Liver (tissue), 9 donors: Measurements from ENCODE around the gene EP400. TPM values are rescaled to one million over a fixed set of nuclear protein-coding genes. Genes with fewer than 3 reads are reported as not detected.

Source experiments
- DNase-seq: peaks from one replicate; pipeline ENCODE4 v3.0.0-alpha.2; 2017; ENCODE audit warnings: low spot score
- H3K27ac ChIP-seq, 2 donors: one replicate each; pipeline ENCODE4 v1.7.0; 2013; ENCODE audit warnings: inconsistent platforms in 2 of 2, low read length in 2 of 2, control low read depth in 1 of 2, low read depth in 1 of 2, mild to moderate bottlenecking in 1 of 2
- H3K27me3 ChIP-seq, 4 donors: one replicate each; pipeline versions ENCODE4 v1.6.1 to v1.7.0; 2013; ENCODE audit warnings: low read length in 3 of 4, inconsistent platforms in 1 of 4, mild to moderate bottlenecking in 1 of 4, moderate library complexity in 1 of 4; ENCODE audit not compliant: control insufficient read depth in 4 of 4, insufficient read depth in 4 of 4
- H3K36me3 ChIP-seq, 4 donors: one replicate each; pipeline versions ENCODE4 v1.6.1 to v1.7.0; 2013; ENCODE audit warnings: low read length in 3 of 4, mild to moderate bottlenecking in 3 of 4, low read depth in 1 of 4, moderate library complexity in 1 of 4; ENCODE audit not compliant: control insufficient read depth in 4 of 4, insufficient read depth in 3 of 4
- H3K4me1 ChIP-seq, 4 donors: one replicate each; pipeline versions ENCODE4 v1.6.1 to v1.7.0; 2013; ENCODE audit warnings: low read length in 3 of 4, mild to moderate bottlenecking in 3 of 4, moderate library complexity in 1 of 4; ENCODE audit not compliant: control insufficient read depth in 4 of 4, insufficient read depth in 4 of 4
- H3K4me3 ChIP-seq, 3 donors: one replicate each; pipeline versions ENCODE4 v1.6.1 to v1.7.0; 2013; ENCODE audit warnings: low read length in 3 of 3, control low read depth in 1 of 3, low read depth in 1 of 3, mild to moderate bottlenecking in 1 of 3
- H3K9ac ChIP-seq, 2 donors: one replicate each; pipeline ENCODE4 v1.7.0; 2013; ENCODE audit warnings: low read length in 2 of 2, mild to moderate bottlenecking in 2 of 2, moderate library complexity in 2 of 2, control low read depth in 1 of 2, low read depth in 1 of 2
- H3K9me3 ChIP-seq, 4 donors: one replicate each; pipeline versions ENCODE4 v1.6.1 to v1.7.0; 2013; ENCODE audit warnings: low read length in 3 of 4; ENCODE audit not compliant: control insufficient read depth in 4 of 4
- ATF3 ChIP-seq: IDR thresholded peaks from 2 replicates; pipeline ENCODE4 v1.6.1; 2016; ENCODE audit warnings: antibody characterized with exemption
- CTCF ChIP-seq: fragments of 150-350 bp; IDR thresholded peaks from 2 replicates; pipeline ENCODE4 v1.5.1; 2017; ENCODE audit warnings: improper control_type of control experiment, low read depth, low read length; ENCODE audit not compliant: missing input control
- FOXA1 ChIP-seq: IDR thresholded peaks from 2 replicates; pipeline ENCODE4 v1.6.1; 2016; ENCODE audit warnings: antibody characterized with exemption
- FOXA2 ChIP-seq: IDR thresholded peaks from 2 replicates; pipeline ENCODE4 v1.6.1; 2016; ENCODE audit warnings: antibody characterized with exemption
- HNF4A ChIP-seq, 2 donors: conservative IDR thresholded peaks; 2 replicates each; pipeline ENCODE4 v1.6.1; 2016; ENCODE audit warnings: antibody characterized with exemption in 2 of 2, mild to moderate bottlenecking in 2 of 2
- NR2F2 ChIP-seq: IDR thresholded peaks from 2 replicates; pipeline ENCODE4 v1.6.1; 2016; ENCODE audit warnings: antibody characterized with exemption
- RAD21 ChIP-seq, 2 donors: IDR thresholded peaks; 2 replicates each; pipeline ENCODE4 v1.6.1; 2016; ENCODE audit warnings: antibody characterized with exemption in 2 of 2, mild to moderate bottlenecking in 2 of 2
- REST ChIP-seq: IDR thresholded peaks from 2 replicates; pipeline ENCODE4 v1.6.1; 2016; ENCODE audit warnings: antibody characterized with exemption, mild to moderate bottlenecking
- SP1 ChIP-seq: IDR thresholded peaks from 2 replicates; pipeline ENCODE4 v1.6.1; 2018; ENCODE audit warnings: antibody characterized with exemption, mild to moderate bottlenecking
- TAF1 ChIP-seq: conservative IDR thresholded peaks from 2 replicates; pipeline ENCODE4 v1.6.1; 2016; ENCODE audit warnings: antibody characterized with exemption, mild to moderate bottlenecking
- YY1 ChIP-seq: IDR thresholded peaks from 2 replicates; pipeline ENCODE4 v1.6.1; 2016; ENCODE audit warnings: antibody characterized with exemption, mild to moderate bottlenecking
- ZBTB33 ChIP-seq: IDR thresholded peaks from 2 replicates; pipeline ENCODE4 v1.6.1; 2016; ENCODE audit warnings: antibody characterized with exemption
- WGBS: extraction: QIAGEN DNeasy Blood & Tissue Kit; methylation state at CpG from one replicate; pipeline ENCODE4 v1.1.7; 2013; 5-methylcytosine and 5-hydroxymethylcytosine counted together
- polyA plus RNA-seq, 2 donors: library from polyadenylated mRNA; stranded (reverse) in 1 of 2; unstranded in 1 of 2; fragments of 200-250 nt in 1 of 2; fragments of >200 nt in 1 of 2; fragmentation: Nextera tagmentation in 1 of 2; extraction: Ambion mirVana in 1 of 2; gene quantifications; one replicate each; pipeline versions ENCODE4 v1.2.1 to v1.2.3, GENCODE V29; 2013 to 2015
- total RNA-seq, 2 donors: library from RNA; depleted of rRNA; stranded (reverse); fragments of >200 nt; gene quantifications; one replicate each; pipeline ENCODE4 v1.2.3, GENCODE V29; 2014
- donor health status: healthy.
- donor health status: healthy.
- donor health status: healthy.
- donor health status: healthy.
- donor health status: healthy.

EP400 gene
- total and polyA plus RNA-seq, 4 donors: 4.7 to 12.4 (median 7.1) TPM

- TF ChIP-seq FOXA2 (no peak), SP1 (no peak), RAD21 (IDR thresholded peaks at IDR 0.05) (no peak), ATF3 (no peak), ZBTB33 (no peak)
Observed at GRCh38 chr12:132025526-132025925, 75.8 kb downstream of the EP400 start (continued).

- Histone ChIP-seq H3K27me3 (no peaks in the 10 kb centered on the region), H3K9me3 (no peaks in the 10 kb centered on the region), H3K4me1 (no peaks in the 10 kb centered on the region), H3K27ac (no peak overlapping the region), H3K9ac (no peak overlapping the region), H3K4me3 (no peak overlapping the region), H3K36me3 (peaks cover 25 to 84% (median 67%) of the 10 kb centered on the region in 4 donors)
- DNase-seq: no peak
- TF ChIP-seq YY1 (no peak), CTCF (no peak), REST (no peak), FOXA1 (no peak), TAF1 (no peak), SP1 (no peak), ZBTB33 (no peak), HNF4A (conservative IDR thresholded peaks at IDR 0.05) (no peak), NR2F2 (no peak)
- WGBS: 97% methylated on average over 13 of the region's 13 CpGs
Observed at GRCh38 chr12:132026061-132026795, 76.5 kb downstream of the EP400 start.
